PC-9 (cell line): ENCODE data around the gene GRWD1.

ENCODE experiments used
- CTCF ChIP-seq: fragments of 200-600 bp; sonication (generic); conservative IDR thresholded peaks from 2 replicates; pipeline ENCODE4 v1.6.1; 2017; ENCODE audit warnings: mixed run types, antibody characterized with exemption, mild to moderate bottlenecking, moderate library complexity
- EZH2 ChIP-seq: fragments of 200-600 bp; sonication (generic); IDR thresholded peaks from 2 replicates; pipeline ENCODE4 v1.8.0; 2017; ENCODE audit warnings: antibody characterized with exemption, low read depth

DNA sequence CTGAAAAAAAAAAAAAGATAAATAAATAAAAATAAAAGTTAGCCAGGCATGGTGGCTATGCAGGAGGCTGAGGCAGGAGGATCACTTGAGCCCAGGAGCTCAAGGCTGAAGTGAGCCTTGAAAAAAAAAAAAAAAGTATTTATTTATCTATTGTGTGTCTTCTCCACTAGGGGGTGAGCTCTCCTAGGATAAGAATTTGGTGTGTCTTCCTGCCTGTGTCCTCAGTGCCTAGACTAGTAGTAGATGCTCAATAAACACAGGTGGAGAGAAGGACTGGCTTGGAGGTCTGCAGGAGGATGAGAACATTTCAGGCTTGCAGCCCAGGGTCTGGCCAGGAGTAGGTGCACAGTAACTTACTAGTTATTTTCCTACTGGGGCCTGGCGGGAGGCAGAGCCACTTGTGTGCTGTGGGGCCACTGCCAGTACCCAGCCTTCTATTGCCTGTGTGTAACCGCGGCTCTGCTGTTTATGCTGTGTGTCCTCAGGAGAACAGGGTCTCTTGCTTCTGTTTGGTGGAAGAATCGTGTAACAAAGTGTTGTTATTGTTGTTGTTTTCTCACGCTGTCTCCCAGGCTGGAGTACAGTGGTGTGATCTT lies 60.5 kb downstream of the GRWD1 start:
- TF ChIP-seq CTCF, result peak; percentile 94
- TF ChIP-seq EZH2, result no peak
